ENCODE results near the gene SCFD2.

GRCh38 chr4:53365486-53366300 is at the start of gene SCFD2:
- TF ChIP-seq CTCF (IDR thresholded peaks at IDR 0.05; ENCODE audit: insufficient read depth, low read length) = no peak
- TF ChIP-seq REST (IDR thresholded peaks at IDR 0.05; ENCODE audit: insufficient replicate concordance, low read depth) = peak; percentile 13
- TF ChIP-seq POLR2AphosphoS5 (IDR thresholded peaks at IDR 0.05; ENCODE audit: low read depth) = 0 out of 2 replicates have a peak, but pooled peaks have one; percentile 43
- peak; percentile 56; the same call in 1 of the 2 replicates for TF ChIP-seq GABPA (IDR thresholded peaks at IDR 0.05; ENCODE audit: low read depth)
- peak; percentile 79; the same call in 1 of the 2 replicates for TF ChIP-seq SPI1 (IDR thresholded peaks at IDR 0.05; ENCODE audit: borderline replicate concordance, low read depth)

Measured in HL-60 (cell line).